HK-2 (cell line): ENCODE data around the gene MFSD12.

Experiments
- DNase-seq: peaks from one replicate; pipeline ENCODE4 v3.0.0-alpha.2; 2018; ENCODE audit not compliant: unreplicated experiment

Gene MFSD12

DNA sequence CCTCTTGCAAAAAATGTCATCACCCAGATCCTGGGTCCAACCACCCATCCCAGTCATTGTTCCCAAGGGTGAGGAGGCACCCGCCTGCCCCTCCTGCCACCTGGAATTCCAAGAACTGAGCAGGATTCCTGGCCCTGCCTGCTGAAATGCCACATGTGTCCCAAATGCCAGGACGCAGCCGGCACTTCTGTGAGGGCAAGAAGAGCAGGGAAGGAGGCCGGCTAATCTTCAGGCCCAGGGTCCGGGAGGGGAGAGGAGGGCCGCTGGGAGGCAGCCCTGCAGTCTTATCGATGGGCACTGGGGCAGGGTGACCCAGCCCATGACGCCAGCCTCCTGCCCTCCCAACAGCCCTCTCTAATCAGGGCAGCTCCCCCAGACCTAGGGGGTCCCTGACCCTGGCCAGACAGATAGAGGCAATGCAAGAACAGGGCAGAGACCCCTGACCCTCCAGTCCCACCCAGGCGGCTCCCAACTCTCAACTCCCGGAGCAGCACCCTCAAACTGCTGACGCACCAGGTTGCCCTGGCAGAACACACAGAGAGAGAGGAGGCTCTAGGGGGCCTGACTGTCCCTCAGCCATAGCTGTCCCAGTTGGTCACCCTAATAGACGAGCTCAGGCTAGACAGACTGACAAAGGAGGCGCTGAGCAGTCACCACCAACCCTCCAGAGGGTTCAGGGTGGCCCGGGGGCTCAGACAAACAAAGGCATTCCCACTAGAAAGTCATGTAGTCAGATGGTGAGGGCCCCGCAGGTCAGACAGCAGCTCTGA is 1.5 kb downstream of the MFSD12 start:
- DNase-seq: no peak

DNA sequence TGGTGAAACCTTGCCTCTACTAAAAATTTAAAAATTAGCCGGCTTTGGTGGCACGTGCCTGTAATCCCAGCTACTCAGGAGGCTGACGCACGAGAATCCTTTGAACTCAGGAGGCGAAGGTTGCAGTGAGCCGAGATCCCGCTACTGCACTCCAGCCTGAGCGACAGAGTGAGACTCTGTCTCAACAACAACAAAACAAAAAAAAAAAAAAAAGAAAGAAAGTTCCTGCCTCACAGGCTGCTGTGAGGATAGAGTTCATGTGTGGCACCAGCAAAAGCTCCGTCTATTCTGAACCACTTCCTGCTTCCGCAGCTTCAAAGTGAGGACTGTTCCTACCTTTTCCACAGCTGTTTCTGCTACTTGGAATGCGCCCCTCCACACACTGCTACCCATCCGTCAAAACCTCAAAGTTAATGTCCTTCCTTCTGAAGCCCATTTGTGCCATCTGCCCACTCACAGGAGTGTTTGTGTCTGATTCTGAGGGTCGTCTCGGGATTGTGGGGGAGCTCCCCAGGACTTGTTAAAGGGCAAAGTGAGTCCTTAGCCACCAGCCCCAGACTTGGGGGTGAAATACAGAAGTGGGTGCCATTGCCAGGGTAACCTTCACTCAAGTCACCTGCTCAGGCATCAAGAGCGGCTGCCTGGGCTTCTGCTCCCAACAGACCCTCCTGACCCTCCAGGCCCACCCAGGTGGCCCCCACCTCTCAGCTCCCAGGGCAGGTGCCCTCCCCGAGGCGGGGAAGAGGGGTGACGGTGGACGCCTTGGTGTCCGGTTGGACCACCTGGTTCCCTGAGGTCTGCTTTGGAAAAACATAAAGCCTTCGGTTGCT is 2.9 kb downstream of the MFSD12 start:
- DNase-seq: no peak

- no peak for DNase-seq
Measured at GRCh38 chr19:3551792-3552095, 5.6 kb downstream of the MFSD12 start.

DNA sequence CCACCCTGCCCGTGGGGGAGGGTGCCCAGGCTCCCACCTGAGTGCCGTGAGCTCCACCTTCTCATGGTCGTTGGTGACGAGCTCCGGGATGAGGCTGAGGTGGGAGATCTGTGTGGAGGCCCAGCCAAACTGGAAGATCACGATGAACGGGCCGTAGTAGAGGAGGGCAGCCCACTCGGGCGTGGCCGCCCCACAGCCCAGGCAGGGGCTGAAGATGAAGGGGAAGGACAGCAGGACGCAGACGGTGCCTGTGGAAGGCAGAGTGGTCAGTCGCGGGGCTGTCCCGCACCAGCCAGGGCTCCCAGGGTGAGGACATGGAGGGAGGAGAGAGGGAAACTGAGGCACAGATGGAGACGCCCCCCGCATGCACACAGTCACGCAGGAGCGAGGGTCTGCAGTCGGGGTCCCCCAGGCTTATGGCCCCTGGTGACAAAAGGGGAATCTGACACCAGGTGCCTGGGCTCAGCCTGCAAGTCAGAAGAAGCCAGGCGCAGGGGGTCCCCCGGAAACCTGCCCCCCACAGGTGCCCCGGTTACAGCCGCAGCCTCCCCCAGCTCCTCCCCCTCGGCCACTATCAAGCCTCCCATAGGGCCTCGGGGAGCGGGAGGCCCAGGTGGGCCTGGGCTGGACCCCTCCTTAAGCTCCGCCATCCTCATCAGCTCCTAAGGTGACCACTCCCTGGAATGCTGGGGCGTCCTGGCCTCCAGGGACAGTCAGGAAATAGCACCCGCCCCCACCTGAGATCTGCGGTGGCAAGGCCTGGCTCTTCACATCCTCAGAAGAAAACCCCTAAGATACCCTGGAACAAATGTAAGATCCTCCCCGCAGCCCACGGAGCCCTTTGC is 6.2 kb downstream of the MFSD12 start:
- no peak for DNase-seq

- no peak for DNase-seq
Measured at GRCh38 chr19:3549816-3550215, 7.6 kb downstream of the MFSD12 start.

- no peak for DNase-seq
Measured at GRCh38 chr19:3548606-3549005, 8.8 kb downstream of the MFSD12 start.

DNA sequence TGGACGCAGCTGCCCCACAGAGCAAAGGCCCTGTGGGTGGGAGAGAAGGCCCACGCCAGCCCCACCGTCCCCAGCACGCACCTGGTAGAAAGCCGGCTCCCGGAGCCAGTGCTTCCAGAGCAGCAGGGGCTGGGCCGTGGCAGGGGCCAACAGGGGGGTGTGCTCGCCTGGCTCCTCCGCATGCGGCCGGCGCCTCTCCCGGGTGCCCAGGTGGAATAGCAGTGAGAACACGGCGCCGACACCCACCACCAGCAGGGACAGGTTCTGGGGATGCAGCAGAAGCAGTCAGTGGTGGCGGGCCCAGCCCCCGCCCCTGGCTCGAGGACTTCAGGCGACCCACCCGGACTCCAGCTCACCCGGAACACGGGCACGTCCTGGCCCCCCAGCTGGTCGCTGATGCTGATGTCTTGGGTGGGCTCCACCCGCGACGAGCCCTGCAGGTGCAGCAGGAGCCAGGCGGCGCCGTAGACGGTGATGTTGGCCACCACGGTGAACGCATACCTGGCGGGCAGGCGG is 9.6 kb downstream of the MFSD12 start:
- no peak for DNase-seq

GRCh38 chr19:3547301-3547731 is 10.1 kb downstream of the MFSD12 start:
- DNase-seq: peak; percentile 40

- no peak for DNase-seq
Measured at GRCh38 chr19:3546119-3546518, 11.3 kb downstream of the MFSD12 start.

DNA sequence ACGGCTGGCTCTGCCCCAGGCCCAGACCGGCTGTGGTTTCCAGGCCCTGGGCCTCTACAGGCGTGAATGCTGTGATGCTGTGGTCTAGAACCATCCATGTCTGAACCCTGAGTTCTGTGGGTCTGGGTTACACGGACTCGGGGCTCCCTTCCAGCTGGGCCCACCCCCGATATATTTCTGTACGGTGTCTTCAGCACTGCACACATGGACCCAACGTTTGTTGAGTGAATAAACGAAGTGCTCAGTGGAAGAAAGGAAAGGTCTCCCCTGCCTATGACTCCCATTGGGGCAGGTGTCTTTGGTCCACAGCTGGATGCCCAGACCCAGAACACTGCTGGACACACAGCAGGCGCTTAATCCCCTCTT is 11.7 kb downstream of the MFSD12 start:
- no peak for DNase-seq

GRCh38 chr19:3544742-3545668 is 12.4 kb downstream of the MFSD12 start:
- DNase-seq: peak; percentile 84

GRCh38 chr19:3544058-3544376 is 13.4 kb downstream of the MFSD12 start:
- DNase-seq: no peak

DNA sequence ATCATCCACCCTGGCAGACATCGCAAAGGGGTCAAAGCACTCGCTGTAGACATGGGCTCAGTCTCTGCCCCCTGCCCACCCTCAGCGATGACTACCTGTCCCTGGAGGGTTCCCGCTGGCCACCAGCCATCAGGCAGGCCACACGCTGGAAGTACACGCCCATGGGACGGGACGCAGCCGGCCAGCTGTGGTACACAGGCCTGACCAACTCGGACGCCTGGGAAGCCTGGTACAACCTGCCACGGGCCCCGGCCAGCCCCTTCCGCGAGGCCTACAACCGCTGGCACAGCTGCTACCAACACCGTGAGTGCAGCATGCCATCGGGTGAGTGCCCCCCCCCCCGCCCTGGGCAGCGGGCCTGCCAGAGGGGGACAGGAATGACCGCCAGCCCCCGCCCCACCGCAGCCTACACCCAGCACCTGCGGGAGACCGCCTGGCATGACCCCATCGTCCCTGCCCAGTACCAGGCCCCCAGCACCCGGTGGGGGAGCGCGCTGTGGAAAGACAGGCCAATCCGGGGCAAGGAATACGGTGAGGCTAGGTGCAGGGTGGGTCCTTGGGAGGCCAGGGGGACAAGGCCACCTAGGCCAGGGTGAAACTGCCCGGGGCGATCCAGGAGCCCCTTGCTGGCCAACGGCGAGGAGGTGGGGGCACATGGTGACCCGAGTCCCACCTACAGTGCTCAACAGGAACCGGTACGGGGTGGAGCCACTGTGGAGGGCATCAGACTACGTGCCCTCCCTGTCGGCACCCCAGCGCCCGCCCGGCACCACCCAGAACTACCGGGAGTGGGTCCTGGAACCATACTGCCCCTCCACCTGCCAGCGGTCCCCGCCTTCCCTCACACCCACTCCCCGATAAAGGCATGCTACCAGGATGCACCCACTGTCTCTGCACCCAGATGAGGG is 14.0 kb downstream of the MFSD12 start:
- DNase-seq: no peak

DNA sequence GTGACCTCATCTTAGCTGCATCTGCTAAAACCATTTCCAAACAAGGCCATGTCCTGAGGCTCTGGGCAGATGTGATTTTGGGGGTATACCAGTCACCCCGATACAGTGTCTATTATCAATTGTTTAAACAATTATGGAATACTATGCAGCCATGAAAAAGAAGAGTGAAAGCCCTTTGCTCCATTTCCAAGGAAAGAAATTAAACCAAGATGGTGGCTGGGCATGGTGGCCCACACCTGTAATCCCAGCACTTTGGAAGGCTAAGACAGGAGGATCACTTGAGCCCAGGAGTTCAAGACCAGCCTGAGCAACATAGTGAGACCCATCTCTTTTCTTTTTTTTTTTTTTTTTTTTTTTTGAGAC is 17.6 kb downstream of the MFSD12 start:
- no peak for DNase-seq

DNA sequence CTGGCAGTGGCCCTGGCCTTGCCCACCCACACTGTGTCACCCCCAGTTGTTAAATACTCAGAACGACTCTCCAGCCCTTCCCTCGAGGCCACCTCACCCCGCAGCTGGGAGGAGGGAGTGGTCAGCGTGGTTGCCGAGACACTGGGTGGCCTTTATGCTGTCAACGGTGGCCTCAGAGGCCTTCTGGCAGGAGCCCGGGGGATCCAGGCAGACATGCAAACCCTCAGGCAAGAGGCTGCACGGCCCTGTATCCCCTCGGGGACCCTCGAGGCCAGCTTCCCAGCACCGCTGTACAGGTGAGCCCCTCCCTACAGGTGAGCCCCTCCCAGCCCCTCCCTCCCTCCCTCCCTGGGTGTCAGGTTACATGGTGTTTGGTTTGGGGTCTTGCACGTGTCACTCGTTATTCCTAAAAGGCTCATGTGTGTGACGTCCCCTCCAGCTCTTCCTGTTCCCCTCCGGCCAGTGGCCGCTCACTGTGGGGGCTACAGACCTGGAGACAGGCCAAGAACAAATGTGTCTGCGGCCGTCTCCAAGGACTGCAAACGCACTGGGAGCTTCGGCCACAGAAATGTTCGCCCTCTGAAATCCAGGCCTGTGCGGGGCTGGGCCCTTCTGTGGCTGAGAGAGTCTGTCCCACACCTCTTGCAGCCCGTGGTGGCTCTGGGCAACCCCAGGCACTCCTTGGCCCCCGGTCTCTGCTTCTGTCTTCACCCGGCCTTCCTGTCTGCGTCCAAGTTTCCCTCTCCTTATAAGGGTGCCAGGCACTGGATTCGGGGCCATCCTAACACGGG is 18.2 kb downstream of the MFSD12 start, which contains the start of gene TEKTIP1:
TSS of gene TEKTIP1 (plus strand) at position 210 of the 791 bp plus-strand sequence. CDS start at position 214, 4 bp downstream.
- DNase-seq: peak; percentile 45

GRCh38 chr19:3538258-3538929 is 19.0 kb downstream of the MFSD12 start:
- DNase-seq: no peak

DNA sequence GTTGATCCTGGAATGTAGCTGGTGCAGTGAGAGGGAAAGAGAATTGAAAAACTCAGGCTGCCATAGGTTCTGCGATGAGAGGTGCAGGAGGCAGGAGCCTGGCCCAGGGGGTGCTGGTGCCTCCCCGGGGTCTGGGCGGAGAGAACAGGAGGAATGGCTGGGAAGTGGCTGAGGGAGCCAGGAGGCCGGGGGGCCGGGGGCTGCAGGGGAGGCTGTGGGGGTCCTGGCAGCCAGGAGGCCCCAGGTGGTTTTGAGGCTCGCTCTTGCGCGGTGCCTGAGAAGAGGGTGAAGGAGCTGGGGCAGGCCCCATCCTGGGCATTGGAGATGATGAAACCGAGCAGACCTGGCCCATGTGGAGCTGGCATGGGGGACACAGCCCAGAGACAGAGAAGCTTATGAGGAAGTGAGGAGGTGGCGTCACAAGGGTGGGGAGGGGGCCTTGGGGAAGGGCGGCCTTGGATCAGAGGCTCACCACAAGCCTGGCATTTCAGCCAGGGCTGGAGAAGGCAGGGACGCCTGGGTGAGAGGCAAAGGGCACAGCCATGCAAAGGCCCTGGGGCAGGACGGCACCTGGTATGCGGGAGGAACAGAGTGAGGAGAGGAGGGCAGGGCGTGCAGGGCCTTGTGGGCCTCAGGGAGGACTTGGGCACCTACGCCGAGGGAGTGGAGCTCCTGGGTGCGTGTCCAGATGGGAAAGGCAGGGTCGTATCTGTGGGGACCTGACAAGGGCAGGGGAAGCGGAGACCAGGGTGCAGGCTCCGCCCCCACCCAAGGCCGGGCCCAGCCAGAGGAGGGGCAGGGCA is 19.7 kb downstream of the MFSD12 start:
- DNase-seq: peak; percentile 33

DNA sequence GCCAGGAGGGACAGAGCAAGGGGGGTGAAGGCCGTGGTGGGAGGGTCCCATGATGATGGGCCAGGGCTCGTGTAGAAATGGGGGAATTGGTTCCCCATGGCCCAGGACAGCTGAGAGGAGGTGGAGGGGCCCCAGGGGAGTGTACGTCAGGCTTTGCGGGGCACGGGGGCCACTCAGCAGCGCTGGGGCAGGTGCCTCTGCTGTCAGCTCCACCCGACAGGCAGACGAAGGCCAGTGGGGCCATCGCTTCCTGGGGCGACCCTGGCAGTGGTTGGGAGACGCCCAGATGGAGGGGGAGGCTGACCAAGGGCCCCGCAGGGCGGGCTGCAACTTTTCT is 20.3 kb downstream of the MFSD12 start:
- DNase-seq: no peak
